Fibroblast of skin of right quadriceps (primary cell): ENCODE data around the gene ARFGAP1.
"Not testable (repeated sequence)": the region's sequence is repeated elsewhere in the genome, so short reads cannot be mapped to it uniquely, and the experiment has no call there.

Experiments used
- DNase-seq: peaks from one replicate; pipeline ENCODE4 v3.0.0-alpha.2; 2013

Gene ARFGAP1

DNA sequence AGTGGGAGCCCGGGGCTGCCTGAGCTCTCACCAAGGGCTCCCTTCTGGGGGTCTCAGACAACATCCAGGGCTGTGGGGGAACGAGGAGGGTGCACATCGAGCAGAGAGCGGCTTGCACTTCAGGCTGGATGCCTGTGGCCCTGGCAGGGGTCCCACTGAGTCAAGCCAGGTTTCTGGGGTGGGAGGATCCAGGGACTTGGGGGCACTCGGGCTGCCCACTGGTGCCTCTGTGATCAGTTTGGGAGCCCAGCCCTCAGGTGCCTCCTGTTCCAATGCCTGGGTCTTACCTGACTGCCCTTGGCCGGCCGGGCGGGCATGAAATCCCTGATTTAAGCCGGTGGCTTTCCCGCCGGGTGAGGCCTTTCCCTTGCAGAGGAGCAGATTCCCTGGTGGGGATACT is 20.8 kb downstream of the ARFGAP1 start:
- DNase-seq: no peak

- no peak for DNase-seq
These were observed 21.4 kb downstream of the ARFGAP1 start for GRCh38 chr20:63293871-63294535.

GRCh38 chr20:63294536-63294900 is 21.9 kb downstream of the ARFGAP1 start:
- DNase-seq: no peak

- no peak for DNase-seq
These were observed 22.4 kb downstream of the ARFGAP1 start for GRCh38 chr20:63295018-63295417.

DNA sequence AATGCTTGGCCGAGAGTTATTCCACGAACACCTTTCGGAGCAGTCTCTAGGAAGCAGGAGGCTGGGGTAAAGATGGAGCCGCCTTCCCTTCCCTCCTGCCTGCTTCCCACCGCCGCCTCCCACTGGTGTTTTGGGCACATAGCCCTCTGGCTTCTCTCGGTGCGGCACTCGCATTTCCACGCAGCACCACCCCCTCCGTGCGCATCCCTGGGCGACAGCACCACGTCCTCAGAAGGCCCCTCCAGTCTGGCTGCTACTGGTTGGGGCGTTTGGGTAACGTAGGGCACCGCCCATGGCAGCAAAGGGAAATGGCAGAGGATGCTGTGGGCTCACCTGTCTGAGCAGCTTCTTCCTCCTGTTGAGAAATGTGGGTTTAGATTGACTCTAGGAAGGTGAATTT is 22.8 kb downstream of the ARFGAP1 start:
- no peak for DNase-seq

GRCh38 chr20:63295846-63296245 is 23.2 kb downstream of the ARFGAP1 start:
- no peak for DNase-seq

DNA sequence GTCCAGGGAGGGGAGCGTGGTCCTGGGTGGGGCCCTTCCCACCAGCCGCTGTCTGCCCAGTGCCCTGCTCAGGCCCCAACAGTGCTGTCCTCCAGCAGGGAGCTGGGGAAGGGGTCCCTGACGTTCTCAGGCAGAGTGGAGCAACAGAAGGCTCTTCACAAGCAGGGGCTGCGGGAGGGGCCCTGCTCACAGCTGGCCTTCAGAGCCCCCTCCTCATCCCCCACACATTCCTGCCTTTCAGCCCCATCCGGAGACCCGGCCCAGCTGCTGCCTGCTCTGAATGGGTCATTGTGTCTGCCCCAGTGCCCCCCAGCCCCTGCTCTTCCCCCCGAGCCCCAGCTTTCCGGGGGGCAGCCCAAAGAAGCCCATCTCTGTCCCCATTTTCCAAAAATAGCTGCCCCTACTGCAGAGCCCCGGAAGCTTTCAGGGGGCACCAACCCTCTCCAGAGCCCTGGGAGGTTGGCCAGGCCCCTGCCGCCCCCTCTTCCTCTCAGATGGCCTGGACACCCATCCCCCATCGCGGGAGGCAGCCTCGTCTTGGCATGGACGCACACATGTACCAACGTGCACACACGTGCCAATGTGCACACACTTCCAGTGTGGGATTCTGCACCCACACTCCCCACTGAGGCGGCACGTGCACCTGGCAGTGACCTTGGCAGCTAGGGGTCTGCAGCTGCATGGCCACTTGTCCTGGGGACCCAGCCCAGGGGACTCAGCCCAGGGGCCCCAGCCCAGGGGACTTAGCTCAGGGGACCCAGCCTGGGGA is 24.1 kb downstream of the ARFGAP1 start:
- no peak for DNase-seq

GRCh38 chr20:63297371-63297781 is 24.8 kb downstream of the ARFGAP1 start:
- no peak for DNase-seq

DNA sequence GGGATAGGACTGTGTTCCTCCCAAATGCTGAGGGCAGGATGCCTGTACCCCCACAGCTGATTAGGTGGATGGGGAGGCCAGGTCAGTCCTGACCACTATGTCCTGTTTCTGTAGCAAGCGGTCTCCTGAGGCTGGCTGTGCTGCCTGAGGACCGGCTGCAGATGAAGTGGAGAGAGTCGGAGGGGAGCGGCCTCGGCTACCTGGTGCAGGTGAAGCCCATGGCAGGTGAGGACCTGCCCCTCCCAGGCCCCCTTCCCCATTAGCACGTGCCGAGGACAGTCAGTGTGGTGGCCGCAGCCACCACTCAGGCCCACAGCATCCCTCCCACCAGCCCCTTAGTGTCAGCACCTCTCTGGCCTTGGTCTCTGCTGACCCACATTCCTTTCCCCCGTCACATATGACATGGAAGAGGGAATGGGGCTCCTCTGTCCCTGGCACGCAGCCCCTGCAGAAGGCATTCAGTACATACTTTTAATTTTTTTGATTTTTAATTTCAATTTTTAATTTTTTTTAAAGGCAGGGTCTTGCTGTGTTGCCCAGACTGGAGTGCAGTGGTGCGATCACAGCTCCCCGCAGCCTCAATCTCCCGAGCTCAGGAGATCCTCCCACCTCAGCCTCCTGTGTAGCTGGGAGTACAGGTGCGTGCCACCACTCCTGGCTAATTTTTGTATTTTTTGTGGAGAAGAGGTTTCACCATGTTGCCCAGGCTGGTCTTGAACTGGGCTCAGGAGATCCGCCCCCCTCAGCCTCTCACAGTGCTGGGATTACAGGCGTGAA is 25.4 kb downstream of the ARFGAP1 start:
- DNase-seq: no peak

GRCh38 chr20:63298731-63299312 is 26.2 kb downstream of the ARFGAP1 start:
- no peak for DNase-seq

DNA sequence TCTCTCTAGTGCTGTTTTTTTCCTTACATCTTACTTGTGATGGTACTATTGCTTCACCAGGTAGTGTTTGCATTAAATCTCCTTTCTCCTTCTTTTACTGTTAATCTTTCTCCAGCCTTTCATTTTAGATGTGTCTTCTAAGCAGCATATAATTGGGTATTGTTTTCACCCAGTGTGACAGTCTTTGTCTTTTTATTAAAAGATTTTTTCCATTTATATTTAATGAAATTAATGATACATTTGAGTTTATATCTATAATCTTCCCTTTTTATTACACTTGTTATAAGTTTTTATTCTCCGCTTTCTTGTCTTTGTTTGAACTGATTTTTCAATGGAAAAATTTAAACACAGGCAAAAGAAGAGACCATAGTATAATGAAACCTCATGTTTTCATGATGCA is 29.1 kb downstream of the ARFGAP1 start:
- no peak for DNase-seq

GRCh38 chr20:63303095-63303666 is 30.6 kb downstream of the ARFGAP1 start:
- DNase-seq: no peak

GRCh38 chr20:63305393-63305792 is 32.8 kb downstream of the ARFGAP1 start:
- DNase-seq: no peak

DNA sequence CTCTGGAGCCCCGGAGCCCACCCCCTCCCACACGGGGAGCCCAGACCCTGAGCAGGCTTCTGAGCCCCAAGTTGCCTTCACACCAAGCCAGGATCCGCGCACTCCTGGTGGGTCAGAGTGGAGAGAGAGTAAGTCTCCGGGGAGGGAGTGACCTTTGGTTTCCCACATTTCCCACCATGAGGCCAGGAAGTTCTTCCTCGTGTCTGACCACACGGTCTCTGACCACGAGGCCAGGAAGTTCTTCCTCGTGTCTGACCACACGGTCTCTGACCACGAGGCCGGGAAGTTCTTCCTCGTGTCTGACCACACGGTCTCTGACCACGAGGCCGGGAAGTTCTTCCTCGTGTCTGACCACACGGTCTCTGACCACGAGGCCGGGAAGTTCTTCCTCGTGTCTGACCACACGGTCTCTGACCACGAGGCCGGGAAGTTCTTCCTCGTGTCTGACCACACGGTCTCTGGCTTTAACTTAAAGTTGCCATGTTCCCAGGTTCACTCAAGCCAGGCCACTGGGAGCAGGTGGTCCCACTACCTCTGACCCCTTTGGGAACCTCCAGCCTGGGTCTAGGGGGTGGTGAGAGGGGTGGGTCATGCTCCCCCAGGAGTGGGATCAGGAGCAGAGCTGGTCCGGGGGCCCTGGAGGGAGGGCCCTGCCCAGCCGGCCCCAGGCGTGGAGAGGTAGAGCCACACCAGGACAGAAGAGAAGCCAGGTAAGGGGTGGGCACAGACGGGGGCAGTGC is 33.5 kb downstream of the ARFGAP1 start:
- DNase-seq: not testable (repeated sequence)

- no peak for DNase-seq
These were observed 34.3 kb downstream of the ARFGAP1 start for GRCh38 chr20:63306673-63307537.

GRCh38 chr20:63307538-63308217 is 35.1 kb downstream of the ARFGAP1 start:
- DNase-seq: no peak

GRCh38 chr20:63308218-63308911 is 35.8 kb downstream of the ARFGAP1 start:
- DNase-seq: no peak

- DNase-seq: no peak
These were observed 36.9 kb downstream of the ARFGAP1 start for GRCh38 chr20:63309261-63310071.
